LNCaP clone FGC (cell line): ENCODE results near the gene TENT4B.

Source experiments
- DNase-seq: peaks from one replicate; pipeline ENCODE4 v3.0.0-alpha.2; 2011; ENCODE audit warnings: low read depth
- H3K4me3 ChIP-seq: 2 replicates; pipeline ENCODE4 v1.5.1; 2011; ENCODE audit warnings: mild to moderate bottlenecking, low read depth, low read length, control low read depth
- CTCF ChIP-seq: IDR thresholded peaks from 2 replicates; pipeline ENCODE4 v1.5.1; 2012; ENCODE audit warnings: mild to moderate bottlenecking; ENCODE audit not compliant: control insufficient read depth, insufficient read depth; ENCODE audit errors: extremely low read depth

The TENT4B gene

GRCh38 chr16:50215680-50216079 lies 62.6 kb downstream of the TENT4B start:
- DNase-seq, result no peak
- no peak for TF ChIP-seq CTCF
- no peak overlapping the region for H3K4me3 ChIP-seq

- DNase-seq, result no peak
- H3K4me3 ChIP-seq, result no peak overlapping the region
- no peak for TF ChIP-seq CTCF
Observed at GRCh38 chr16:50216231-50216630, 63.1 kb downstream of the TENT4B start.

GRCh38 chr16:50219402-50219975 lies 66.4 kb downstream of the TENT4B start:
- DNase-seq, result no peak
- H3K4me3 ChIP-seq, result no peak overlapping the region
- no peak for TF ChIP-seq CTCF

GRCh38 chr16:50224286-50224685 lies 71.2 kb downstream of the TENT4B start:
- TF ChIP-seq CTCF, result no peak
- H3K4me3 ChIP-seq, result no peak overlapping the region
- DNase-seq, result no peak

GRCh38 chr16:50227120-50227519 lies 74.0 kb downstream of the TENT4B start:
- TF ChIP-seq CTCF, result no peak
- DNase-seq, result no peak
- no peak overlapping the region for H3K4me3 ChIP-seq

GRCh38 chr16:50227665-50228064 lies 74.6 kb downstream of the TENT4B start:
- H3K4me3 ChIP-seq, result no peak overlapping the region
- TF ChIP-seq CTCF, result no peak
- DNase-seq, result no peak

GRCh38 chr16:50228364-50228868 lies 75.3 kb downstream of the TENT4B start:
- no peak for TF ChIP-seq CTCF
- H3K4me3 ChIP-seq, result no peak overlapping the region
- no peak for DNase-seq
